GM21786 (cell line): ENCODE measurements around the gene ACYP2.

ENCODE experiments used
- ATAC-seq: cut with Tn5 transposase; IDR thresholded peaks from one replicate; pipeline ENCODE4 v1.9.1; 2021; ENCODE audit not compliant: unreplicated experiment

ACYP2 gene

GRCh38 chr2:54212456-54212855, 97.0 kb downstream of the ACYP2 start:
- ATAC-seq: no peak

- ATAC-seq: no peak
These were observed 97.7 kb downstream of the ACYP2 start for GRCh38 chr2:54213082-54213481.

GRCh38 chr2:54224997-54225396, 109.6 kb downstream of the ACYP2 start:
- ATAC-seq: no peak

GRCh38 chr2:54226260-54226659, 110.8 kb downstream of the ACYP2 start:
- ATAC-seq: no peak

GRCh38 chr2:54227798-54228197, 112.4 kb downstream of the ACYP2 start:
- ATAC-seq: no peak

- ATAC-seq: no peak
These were observed 113.5 kb downstream of the ACYP2 start for GRCh38 chr2:54228945-54229344.

GRCh38 chr2:54233832-54234649, 118.6 kb downstream of the ACYP2 start:
- ATAC-seq: no peak

GRCh38 chr2:54237428-54237827, 122.0 kb downstream of the ACYP2 start:
- ATAC-seq: no peak

- no peak for ATAC-seq
These were observed 124.0 kb downstream of the ACYP2 start for GRCh38 chr2:54239427-54239826.

- no peak for ATAC-seq
These were observed 125.4 kb downstream of the ACYP2 start for GRCh38 chr2:54240515-54241469.

- no peak for ATAC-seq
These were observed 131.7 kb downstream of the ACYP2 start for GRCh38 chr2:54247115-54247514.

GRCh38 chr2:54249629-54250028, 134.2 kb downstream of the ACYP2 start:
- ATAC-seq: no peak

GRCh38 chr2:54254180-54254579, 138.8 kb downstream of the ACYP2 start:
- ATAC-seq: no peak

- no peak for ATAC-seq
These were observed 140.0 kb downstream of the ACYP2 start for GRCh38 chr2:54255230-54256090.

- no peak for ATAC-seq
These were observed 140.8 kb downstream of the ACYP2 start, which contains the start of gene TSPYL6 for GRCh38 chr2:54256091-54256694. TSPYL6 (minus strand) TSS chr2:54256229; CDS start chr2:54256151, 78 bp downstream.

GRCh38 chr2:54258166-54258565, 142.8 kb downstream of the ACYP2 start:
- ATAC-seq: no peak

GRCh38 chr2:54259413-54260240, 144.2 kb downstream of the ACYP2 start:
- peak; percentile 92 for ATAC-seq

- ATAC-seq: no peak
These were observed 144.8 kb downstream of the ACYP2 start for GRCh38 chr2:54260241-54260595.

GRCh38 chr2:54261537-54261936, 146.1 kb downstream of the ACYP2 start:
- ATAC-seq: no peak
